Fibroblast of mammary gland (primary cell): ENCODE results near the gene FAM50B.

Experiments used
- DNase-seq: peaks from one replicate; pipeline ENCODE4 v3.0.0-alpha.2; 2010; ENCODE audit warnings: low read depth
- H3K4me3 ChIP-seq: 2 replicates; pipeline ENCODE4 v1.5.1; 2011; ENCODE audit warnings: low read depth, mild to moderate bottlenecking, low read length, moderate library complexity; ENCODE audit not compliant: control insufficient read depth
- TF ChIP-seq, protein P1 (sequence below): conservative IDR thresholded peaks from 2 replicates; pipeline ENCODE4 v1.5.1; 2011; ENCODE audit warnings: low read depth, low read length, inconsistent platforms; ENCODE audit not compliant: control insufficient read depth, insufficient read depth

Gene FAM50B

GRCh38 chr6:3837781-3838180 is 11.4 kb upstream of the FAM50B start:
- TF ChIP-seq, protein P1, sequence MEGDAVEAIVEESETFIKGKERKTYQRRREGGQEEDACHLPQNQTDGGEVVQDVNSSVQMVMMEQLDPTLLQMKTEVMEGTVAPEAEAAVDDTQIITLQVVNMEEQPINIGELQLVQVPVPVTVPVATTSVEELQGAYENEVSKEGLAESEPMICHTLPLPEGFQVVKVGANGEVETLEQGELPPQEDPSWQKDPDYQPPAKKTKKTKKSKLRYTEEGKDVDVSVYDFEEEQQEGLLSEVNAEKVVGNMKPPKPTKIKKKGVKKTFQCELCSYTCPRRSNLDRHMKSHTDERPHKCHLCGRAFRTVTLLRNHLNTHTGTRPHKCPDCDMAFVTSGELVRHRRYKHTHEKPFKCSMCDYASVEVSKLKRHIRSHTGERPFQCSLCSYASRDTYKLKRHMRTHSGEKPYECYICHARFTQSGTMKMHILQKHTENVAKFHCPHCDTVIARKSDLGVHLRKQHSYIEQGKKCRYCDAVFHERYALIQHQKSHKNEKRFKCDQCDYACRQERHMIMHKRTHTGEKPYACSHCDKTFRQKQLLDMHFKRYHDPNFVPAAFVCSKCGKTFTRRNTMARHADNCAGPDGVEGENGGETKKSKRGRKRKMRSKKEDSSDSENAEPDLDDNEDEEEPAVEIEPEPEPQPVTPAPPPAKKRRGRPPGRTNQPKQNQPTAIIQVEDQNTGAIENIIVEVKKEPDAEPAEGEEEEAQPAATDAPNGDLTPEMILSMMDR = no peak
- no peak for DNase-seq
- H3K4me3 ChIP-seq = no peak overlapping the region

DNA sequence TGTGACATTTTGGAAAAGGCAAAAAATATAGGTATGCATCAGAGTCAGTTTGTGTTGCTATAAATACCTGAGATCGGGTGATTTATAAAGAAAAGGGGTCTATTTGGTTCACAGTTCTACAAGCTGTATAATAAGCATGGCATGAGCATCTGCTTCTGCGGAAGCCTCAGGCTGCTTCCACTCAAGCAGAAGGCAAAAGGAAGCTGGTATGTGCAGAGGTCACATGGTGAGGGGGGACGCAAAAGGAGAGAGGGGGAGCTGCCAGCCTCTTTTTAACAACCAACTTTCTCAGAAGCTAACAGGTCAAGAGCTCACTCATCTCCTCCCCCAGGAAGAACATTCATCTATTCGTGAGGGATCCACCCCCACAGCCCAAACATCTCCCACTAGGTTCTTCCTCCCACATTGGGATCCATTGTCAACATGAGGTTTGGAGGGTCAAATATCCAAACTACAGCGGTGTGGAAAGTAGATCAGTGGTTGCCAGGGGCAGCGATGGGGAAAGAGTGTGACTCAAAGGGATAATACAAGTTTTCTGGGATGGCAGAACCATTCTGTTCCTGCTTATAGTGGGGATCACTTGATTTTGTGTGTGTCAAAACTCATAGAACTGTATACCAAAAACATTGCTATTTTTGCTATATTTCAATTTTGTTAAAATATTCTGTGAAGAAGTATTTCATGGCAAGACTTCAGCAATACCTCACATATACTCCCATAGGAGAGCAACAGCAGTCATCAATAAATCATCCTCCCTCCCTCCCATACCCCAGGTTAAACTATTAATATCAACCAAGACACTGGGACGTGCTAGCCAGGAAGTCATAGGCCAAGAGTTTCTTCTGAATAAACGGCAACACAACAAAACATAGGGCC is 9.9 kb upstream of the FAM50B start:
- TF ChIP-seq, protein P1 = no peak
- no peak overlapping the region for H3K4me3 ChIP-seq
- DNase-seq = peak; percentile 87

GRCh38 chr6:3841066-3841454 is 8.1 kb upstream of the FAM50B start:
- H3K4me3 ChIP-seq = no peak overlapping the region
- no peak for DNase-seq
- TF ChIP-seq, protein P1 = no peak

- TF ChIP-seq, protein P1 = no peak
- no peak overlapping the region for H3K4me3 ChIP-seq
- DNase-seq = peak; percentile 76
Measured at GRCh38 chr6:3841711-3842565, 7.2 kb upstream of the FAM50B start.

DNA sequence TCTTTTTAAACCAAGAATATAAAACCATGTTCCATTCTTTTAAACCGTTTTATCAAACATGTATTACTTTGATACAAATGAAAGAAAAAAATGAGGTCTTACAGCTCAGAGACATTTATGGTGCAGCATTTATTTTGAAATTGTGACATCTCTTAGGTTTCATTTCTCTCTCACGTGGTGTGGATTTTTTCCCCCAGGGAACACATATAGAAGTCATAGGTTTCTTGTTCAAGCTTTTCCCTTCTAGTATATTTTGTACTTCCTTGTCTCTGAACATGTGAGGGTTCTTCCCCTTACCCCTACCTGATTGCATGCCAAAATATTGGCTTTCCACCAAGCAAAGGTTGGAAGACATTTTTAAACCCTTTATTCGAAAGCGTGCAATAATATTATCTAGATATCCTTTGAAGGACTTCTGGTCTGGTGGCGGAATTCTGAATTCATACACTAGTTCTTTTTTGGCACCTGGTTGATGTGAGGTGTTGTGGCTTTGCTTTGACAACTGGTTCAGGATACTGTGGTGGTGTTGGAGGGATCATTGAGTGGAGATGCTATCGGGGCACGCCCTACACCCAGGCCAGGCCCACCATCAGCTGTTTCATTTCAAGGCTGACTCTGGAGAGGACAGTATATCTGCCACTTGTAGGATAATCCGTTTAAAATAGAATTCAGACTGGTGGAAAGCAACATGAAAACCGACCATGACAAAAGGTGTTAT is 5.6 kb upstream of the FAM50B start:
- DNase-seq = no peak
- no peak overlapping the region for H3K4me3 ChIP-seq
- TF ChIP-seq, protein P1 = no peak

GRCh38 chr6:3844097-3844463 is 5.1 kb upstream of the FAM50B start:
- peak; percentile 69 for DNase-seq
- TF ChIP-seq, protein P1 = no peak
- H3K4me3 ChIP-seq = no peak overlapping the region
